OCI-M1 (cell line): Measurements from ENCODE around the gene ZNF80.

Experiments
- DNase-seq: peaks from one replicate; lab custom pipeline; 2025; lab: John Stamatoyannopoulos, UW

The ZNF80 gene

DNA sequence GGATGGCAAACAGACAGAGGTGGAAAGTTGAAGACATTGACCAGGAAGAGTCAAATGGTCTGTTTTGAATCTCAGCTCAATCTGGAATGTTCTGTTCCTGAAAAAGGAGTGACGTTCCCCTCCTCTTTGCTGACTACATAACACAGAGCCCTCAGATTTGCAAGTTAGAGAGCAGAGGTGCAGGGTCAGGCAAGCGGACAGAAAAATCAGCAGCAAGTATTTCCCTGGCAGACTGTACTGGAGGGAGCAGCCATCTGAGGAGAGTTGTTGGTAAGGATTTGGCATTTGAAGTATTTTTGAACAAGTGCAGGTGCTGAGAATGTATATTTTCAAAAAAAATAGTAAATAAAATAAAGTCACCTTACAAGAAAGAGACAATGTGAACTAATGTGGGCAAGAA is 17.6 kb downstream of the ZNF80 start:
- no peak for DNase-seq

DNA sequence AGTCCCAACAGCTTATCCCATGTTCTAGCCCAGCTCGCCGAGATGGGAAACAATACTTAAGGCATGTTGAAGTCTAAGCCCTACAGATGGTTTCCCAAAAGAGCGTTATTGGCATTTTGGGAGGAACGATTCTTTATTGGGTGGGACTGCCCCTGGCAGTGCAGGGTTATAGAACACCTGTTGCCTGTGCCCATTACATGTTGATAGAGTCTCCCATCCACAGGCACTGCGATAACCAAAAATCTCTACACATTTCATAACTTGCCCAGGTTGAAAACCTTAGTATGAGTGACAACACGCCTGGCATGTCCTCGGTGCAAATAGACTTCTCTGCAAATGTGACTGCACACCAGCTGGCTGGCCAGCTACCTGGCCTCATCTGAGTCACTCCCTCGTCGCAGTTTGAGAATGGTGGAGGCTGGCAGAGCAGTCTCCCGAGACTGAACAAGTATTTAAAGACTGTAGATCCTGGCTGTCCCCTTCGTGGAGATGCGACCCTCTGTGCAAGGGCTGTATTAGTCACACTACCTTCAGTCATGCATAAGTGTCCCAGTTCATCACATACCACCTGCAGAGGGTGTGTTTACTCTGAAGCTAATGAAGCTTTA is 18.7 kb downstream of the ZNF80 start:
- no peak for DNase-seq

DNA sequence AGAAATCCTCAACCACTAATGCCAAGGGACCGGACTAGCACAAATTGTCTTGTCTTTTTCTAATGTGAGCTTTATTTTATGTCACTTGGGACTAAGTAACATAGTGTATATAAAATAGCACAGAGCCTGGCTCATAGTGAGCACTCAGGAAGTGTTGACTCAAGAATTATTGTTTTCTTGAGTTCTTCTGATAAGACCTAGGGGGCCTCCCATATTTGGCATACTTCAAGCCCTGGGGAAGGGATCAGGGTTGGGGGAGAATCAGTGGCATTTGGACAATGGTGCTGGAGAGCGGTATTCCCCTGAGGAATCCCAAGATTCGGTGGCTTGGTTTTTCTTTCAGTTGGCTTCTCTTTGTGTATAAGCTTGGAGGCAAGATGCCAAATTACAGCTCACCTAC is 19.4 kb downstream of the ZNF80 start:
- DNase-seq = no peak

DNA sequence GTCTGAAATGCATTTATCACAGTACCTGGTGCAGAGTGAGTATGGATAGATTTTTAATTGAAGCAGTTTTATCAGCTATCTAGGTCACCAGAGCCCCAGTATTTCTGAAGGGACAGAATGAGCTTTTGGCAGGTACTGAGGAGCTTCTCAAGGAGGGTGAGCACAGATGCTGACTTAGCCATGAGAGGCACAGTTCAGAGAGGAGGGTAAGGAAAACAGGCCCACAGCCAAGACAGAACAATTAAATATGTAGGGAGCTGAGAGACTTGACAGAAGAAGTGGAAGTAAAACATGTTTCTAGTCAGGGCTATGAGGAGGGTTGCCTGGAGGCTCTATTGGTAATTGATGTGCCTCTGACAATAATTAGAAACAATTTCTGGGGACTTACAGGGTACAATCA is 20.1 kb downstream of the ZNF80 start:
- DNase-seq = no peak

DNA sequence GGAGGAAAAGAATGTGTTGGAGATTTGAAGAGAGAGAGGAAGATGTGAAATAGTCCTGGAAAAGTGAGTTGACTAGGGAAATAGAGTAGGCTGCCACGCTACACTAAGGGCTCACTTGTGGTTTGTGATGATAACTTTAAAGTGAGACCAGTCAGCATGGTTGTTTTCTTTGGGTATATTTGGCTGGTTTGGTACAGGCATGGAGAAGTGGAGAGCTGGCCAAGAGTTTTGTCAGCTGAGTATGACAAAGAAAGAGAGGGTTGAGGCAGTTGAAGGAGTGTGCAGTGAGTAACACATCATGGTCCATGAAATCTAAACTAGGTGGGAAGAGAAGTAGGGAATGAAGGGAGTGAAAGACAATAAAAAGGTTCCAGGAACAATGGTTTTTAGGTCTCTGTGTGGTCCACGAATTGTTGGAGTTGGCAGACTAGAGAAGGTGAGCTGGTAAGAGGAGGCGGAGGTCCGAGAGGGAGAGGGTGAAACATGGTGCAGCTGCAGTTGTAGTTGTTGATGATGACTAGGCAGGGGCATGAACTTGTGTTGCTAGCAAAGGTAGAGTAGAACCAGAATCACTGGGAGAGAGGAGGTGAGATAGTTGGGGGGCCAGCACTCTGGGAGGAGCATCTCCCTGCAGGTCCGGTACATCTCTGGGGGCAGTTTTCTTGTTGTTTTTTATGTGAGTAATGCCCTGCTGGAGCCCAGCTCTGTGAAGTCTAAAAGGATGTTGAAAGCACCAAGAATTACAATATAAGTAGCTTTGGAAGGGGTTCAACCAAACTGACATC is 21.0 kb downstream of the ZNF80 start:
- DNase-seq = no peak

DNA sequence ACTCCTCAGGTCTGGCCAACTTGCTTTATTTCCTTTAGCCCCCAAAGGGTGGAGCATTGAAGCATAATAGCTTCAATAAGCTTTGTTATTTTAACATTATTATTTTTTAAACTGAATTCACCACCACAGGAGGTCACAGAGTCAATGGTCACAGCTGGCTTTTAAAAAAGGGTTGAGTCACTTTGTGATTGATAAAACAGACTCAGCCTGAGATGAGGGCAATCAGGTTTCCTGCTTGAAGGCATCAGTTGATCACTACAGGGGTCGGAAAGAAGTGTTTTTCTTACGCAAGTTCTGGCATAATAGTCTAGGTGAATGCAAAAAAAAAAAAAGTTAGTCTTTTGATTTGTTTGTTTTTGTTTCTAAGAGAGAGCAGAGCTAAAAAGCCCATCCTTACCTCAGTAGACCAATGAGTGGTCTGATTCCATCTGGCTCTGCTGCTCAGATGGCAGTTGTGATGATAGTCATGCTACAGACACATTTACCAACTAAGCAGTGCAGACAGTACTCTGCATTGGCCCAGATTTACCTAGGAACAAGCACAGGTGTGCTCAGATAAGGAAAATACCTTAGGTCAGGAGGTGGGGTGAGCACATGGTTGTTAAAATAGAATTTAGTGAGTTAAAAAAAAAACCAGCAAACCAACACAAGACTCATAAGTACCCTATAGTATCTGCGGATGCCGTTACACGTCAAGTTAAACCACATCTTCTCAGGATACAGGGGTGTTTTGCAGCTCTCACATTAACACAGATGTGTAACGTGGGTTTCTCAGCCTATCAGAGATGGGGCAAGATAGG is 22.6 kb downstream of the ZNF80 start:
- no peak for DNase-seq

DNA sequence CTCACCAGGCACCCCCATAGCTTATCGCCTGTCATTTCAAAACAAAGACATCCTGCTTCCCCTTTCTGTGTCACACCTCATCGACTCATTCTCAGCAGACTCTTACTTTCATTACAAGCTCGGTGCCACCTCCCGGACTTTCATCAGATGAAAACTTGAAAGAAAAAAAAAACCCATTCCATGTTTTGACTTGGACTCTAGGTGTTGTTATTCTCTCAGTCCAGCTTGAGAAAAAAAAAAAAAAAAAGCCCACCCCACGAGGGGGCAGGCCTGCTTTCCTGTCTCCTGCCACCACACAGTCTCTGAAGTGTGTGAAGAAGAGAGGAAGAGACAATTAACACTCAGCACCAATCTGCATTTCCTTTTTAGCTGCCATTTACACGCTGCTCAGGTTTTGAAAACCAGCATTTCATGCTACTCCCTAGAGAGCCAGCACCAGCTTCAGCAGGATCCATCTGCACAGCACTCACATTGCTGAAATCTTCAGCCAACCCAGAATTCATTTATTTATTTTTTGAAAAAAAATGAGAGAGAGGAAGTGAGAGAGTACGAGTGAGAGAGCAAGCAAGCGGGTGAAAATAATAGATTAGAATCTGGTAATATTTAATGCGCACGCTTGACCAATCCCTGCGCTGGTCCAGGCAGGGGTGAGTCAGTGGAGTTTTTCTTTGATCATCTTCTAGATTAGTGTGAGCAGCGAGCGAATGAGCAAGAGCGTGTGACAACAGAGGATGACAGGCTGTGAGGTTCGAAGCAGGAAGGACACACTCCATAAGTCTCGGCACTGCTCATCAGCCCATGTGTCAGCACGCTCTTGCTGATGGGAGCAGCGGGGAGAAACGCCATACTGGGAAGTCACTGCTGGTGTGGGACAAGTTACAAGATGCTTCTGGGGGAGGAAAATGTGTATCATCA is 23.5 kb downstream of the ZNF80 start:
- DNase-seq = peak; percentile 76

DNA sequence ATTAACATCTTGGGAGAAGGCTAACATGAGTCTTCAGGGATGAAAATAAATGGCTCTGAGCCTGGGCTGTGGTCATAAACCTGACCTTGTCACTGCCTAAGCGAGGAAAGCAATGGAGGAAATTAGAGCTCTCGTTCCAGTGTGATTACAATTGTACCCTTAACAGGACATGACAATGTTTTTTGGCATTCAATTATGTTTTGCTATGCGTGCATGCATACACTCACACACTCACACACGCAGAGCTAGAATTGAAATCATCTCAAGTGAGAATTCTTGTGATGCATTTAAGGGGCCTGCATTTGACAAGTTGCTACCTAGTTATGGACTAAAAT is 24.1 kb downstream of the ZNF80 start:
- no peak for DNase-seq

DNA sequence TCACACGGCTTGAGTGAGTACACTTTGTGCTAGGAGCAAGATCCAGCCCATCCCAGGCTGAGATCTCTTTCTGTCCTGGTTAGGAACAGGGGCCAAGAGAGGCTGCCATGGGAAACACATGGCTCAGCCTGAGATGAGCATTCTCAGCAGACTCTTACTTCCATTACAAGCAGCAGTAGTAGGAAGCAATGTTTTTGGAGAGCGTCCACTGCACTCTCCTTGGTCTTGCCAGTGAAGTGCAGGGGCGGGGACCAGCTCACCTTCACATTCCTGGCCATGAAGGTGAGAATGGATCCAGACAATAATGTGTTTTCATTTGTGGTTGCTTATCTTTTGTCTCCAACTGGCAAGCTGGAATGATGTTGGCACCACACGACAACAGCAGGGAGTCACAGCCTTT is 24.7 kb downstream of the ZNF80 start:
- no peak for DNase-seq

DNA sequence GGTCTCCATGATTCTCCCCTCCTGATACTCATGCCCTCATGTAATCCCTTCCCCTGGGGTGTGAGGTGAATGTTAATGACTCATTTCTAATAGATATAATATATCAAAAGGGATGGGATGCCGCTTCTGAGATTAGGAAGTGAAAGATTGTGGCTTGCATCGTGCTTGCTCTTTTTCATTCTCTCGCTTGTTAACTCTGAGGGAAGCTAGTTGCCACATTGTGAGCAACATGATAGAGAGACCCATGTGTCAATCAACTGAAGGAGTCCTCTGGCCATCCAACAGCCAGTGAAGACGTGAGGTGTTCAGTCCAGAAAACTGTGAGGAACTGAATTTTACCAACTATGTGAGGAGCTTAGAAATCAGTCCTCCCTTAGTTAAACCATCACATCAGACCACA is 29.6 kb downstream of the ZNF80 start:
- no peak for DNase-seq

DNA sequence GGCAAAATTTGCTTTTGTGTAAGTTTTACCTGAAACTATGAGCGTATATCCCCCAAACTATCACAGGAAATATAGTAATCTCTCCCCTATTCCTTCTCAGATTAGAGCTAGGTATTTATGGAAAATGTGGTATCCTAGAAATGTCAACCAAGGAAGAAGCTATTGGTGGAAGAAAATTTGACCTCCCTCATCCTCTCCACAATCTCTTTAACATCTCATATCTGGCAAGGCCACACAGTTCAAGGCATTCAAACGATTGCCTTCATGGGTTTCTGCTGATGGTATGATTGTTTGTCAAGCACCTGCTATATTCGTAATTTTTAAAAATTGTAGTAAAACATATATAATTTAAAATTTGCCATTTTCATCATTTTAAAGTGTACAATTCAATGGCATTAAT is 31.0 kb downstream of the ZNF80 start:
- no peak for DNase-seq

DNA sequence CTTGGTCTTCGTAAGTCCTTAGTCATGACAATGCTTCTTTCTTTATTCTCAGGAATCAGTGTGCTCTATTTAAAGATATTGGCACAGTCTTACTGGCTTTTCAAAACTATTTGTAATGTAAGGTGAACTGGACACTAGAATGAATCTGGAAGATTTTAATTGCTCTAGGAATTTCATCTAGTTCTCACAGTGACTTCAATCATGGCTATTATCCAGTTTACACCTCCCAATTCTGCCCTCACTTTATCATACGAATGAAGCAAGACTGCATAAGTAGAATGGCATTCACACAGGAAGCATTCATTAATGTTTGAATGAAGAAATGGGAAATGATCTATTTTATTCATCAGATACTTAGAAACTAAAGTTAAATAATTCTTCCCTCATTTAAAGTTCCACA is 31.8 kb downstream of the ZNF80 start:
- no peak for DNase-seq

DNA sequence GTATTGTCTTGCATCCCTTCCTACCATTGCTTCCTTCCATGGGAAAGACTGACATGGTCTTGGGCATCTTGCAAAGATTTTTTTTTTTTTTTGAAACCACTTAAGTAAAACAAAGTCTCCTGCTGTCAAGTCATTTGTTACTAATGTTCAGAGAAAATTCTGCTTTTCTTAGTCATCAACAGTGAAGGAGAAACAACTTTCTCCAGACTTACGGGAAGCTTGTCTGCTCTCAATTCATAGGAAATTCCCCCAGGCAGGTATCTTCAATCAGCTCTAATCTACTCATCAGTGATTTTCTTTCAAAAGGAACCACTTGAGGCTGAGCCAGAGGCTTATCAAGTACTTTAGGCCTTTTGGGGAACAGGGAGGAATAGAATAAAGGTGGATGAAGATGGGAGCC is 42.6 kb downstream of the ZNF80 start:
- DNase-seq = no peak

DNA sequence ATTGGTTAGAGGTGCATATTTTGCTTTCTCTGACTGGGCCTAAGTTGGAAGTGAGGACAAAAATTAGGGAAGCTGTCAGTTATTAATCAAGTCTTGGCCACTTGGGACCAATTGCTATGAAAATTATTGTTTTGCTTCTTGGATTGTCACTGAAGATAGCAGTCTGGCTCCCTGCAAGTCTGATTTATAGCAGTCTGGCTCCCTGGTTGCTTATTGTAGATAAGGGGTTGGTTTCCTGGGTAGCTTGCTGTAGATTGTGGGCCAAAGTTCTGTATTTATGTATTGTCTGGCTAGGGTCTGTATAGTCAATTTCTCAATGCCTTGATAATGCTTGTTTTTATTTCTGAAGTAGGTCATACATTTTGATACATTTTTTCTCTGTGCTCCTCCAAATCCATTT is 45.2 kb downstream of the ZNF80 start:
- peak; percentile 60 for DNase-seq

DNA sequence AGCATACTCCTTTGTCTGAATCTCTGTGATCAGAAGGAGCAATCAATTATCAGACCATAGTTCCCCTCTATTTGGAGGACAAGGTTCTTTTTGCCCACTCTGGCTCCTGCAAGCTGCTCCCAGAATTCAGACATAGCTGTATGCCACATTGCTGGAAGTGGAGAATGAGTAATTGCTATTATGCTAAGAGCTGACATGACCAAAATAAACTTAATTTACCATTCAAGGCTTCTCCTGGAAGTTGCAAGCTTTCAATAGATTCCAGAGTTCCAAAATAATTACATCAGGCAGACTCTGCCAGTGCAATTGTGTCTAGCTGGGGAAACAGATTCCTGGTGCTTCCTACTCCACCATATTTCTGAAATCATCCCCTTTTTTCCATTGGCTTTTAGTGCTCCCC is 50.9 kb downstream of the ZNF80 start:
- DNase-seq = no peak
